Stimulated activated CD8-positive, alpha-beta memory T cell treated with anti-CD3 and anti-CD28 coated beads, Interleukin-7, amount 100 ng/mL, for 24 hours (primary cell): ENCODE results near the gene ZNF282.
"Not testable (repeated sequence)": the region's sequence is repeated elsewhere in the genome, so short reads cannot be mapped to it uniquely, and the experiment has no call there.

Experiments used
- DNase-seq: peaks from one replicate; pipeline ENCODE4 v3.0.0-alpha.2; 2020; ENCODE audit warnings: low read depth

The ZNF282 gene

GRCh38 chr7:149225656-149226055 lies 30.3 kb downstream of the ZNF282 start:
- no peak for DNase-seq

GRCh38 chr7:149226366-149226765 lies 31.0 kb downstream of the ZNF282 start:
- not testable (repeated sequence) for DNase-seq

GRCh38 chr7:149226840-149227494 lies 31.6 kb downstream of the ZNF282 start:
- no peak for DNase-seq

- no peak for DNase-seq
Observed at GRCh38 chr7:149228831-149229471, 33.6 kb downstream of the ZNF282 start.

GRCh38 chr7:149229526-149229925 lies 34.2 kb downstream of the ZNF282 start:
- no peak for DNase-seq

- no peak for DNase-seq
Observed at GRCh38 chr7:149232362-149232761, 37.0 kb downstream of the ZNF282 start.

- DNase-seq, result not testable (repeated sequence)
Observed at GRCh38 chr7:149233655-149234204, 38.4 kb downstream of the ZNF282 start.

- no peak for DNase-seq
Observed at GRCh38 chr7:149237502-149237901, 42.2 kb downstream of the ZNF282 start.

- DNase-seq, result no peak
Observed at GRCh38 chr7:149238051-149238450, 42.7 kb downstream of the ZNF282 start.

- peak; percentile 76 for DNase-seq
Observed at GRCh38 chr7:149239345-149240143, 44.2 kb downstream of the ZNF282 start, which contains the start of gene ZNF212. Gene ZNF212 (plus strand): TSS chr7:149239651. CDS start chr7:149239779, 128 bp downstream.

- no peak for DNase-seq
Observed at GRCh38 chr7:149240637-149241036, 45.3 kb downstream of the ZNF282 start.

GRCh38 chr7:149241696-149242095 lies 46.4 kb downstream of the ZNF282 start:
- no peak for DNase-seq

GRCh38 chr7:149245244-149245643 lies 49.9 kb downstream of the ZNF282 start:
- DNase-seq, result no peak

GRCh38 chr7:149245744-149246143 lies 50.4 kb downstream of the ZNF282 start:
- DNase-seq, result no peak

- DNase-seq, result no peak
Observed at GRCh38 chr7:149248777-149249176, 53.4 kb downstream of the ZNF282 start.

GRCh38 chr7:149250151-149250550 lies 54.8 kb downstream of the ZNF282 start:
- DNase-seq, result not testable (repeated sequence)

GRCh38 chr7:149251518-149251917 lies 56.2 kb downstream of the ZNF282 start:
- not testable (repeated sequence) for DNase-seq

- no peak for DNase-seq
Observed at GRCh38 chr7:149252378-149252777, 57.0 kb downstream of the ZNF282 start.

GRCh38 chr7:149253665-149254064 lies 58.3 kb downstream of the ZNF282 start:
- no peak for DNase-seq

- DNase-seq, result no peak
Observed at GRCh38 chr7:149254181-149254858, 59.0 kb downstream of the ZNF282 start.

GRCh38 chr7:149255174-149255573 lies 59.8 kb downstream of the ZNF282 start:
- no peak for DNase-seq

- no peak for DNase-seq
Observed at GRCh38 chr7:149256568-149256967, 61.2 kb downstream of the ZNF282 start.
